GDM1 (cell line): Measurements from ENCODE around the gene C1orf198.

Experiments used
- DNase-seq: peaks from one replicate; lab custom pipeline; 2025; lab: John Stamatoyannopoulos, UW

C1orf198 gene

GRCh38 chr1:230808281-230808872, 59.9 kb downstream of the C1orf198 start:
- no peak for DNase-seq

DNA sequence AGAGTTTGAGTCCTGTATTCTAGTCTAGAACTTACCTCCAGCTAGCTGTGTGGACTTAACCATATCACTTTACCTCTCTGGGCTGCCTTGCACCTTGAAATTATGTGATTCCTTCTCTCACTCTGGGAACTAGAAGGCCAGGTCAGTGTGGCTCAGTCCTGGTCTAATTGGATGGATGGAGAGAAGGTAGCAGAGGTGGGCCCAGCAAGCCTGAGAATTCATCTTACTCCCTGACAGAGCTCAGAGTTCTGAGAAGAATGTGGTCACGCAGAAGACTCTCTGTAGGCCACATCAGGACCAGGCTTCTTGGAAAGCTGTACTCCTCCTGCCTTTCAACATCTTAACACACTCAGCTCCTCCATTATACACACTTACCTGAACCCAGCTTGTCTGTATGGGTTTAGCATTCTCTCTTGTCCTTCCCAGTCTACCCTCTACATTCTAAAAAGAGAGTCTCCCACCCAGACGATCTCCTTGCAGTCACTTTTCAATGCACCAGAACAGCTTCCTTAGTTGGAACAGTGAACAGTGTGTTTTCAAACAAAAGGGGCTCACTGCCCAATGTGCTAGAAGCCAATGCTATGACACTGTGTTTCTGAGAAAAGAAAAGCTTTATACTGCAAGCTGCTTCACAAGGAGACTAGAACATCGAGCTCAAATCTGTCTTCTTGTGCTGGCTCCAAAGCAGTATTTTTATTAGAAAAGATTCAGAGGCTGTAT, 60.6 kb downstream of the C1orf198 start:
- DNase-seq: no peak

DNA sequence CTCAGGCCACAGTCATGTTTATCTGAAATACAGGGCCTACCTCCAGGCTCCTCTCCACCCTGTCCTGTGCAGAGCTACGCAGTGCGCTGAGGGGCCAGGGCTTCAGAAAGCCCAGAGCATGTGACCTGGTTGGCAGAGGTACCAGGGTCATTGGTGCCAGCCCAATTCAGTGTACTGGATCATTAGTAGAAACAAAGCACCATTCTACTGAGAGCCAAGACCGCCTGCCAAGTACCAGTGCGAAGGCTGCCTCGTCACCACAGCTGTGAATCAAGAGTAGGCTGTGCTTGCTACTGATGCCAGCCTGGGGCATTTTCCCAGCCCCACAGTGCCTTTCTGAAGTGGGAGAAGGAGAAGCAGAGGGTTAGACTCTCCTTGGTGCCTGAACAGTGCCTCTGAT, 61.3 kb downstream of the C1orf198 start:
- no peak for DNase-seq

DNA sequence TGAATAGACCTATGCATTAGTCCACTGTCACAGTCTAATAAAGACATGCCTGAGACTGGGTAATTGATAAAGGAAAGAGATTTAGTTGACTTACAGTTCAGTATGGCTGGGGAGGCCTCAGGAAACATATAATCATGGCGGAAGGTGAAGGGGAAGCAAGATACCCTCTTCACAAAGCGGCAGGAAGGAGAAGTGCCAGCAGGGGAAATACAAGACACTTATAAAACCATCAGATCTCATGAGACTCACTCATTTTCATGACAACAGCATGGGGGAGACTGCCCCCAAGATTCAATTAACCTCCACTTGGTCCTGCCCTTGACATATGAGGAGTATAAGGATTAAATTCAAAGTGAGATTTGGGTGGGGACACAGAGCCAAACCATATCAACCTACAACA, 61.8 kb downstream of the C1orf198 start:
- DNase-seq: no peak

DNA sequence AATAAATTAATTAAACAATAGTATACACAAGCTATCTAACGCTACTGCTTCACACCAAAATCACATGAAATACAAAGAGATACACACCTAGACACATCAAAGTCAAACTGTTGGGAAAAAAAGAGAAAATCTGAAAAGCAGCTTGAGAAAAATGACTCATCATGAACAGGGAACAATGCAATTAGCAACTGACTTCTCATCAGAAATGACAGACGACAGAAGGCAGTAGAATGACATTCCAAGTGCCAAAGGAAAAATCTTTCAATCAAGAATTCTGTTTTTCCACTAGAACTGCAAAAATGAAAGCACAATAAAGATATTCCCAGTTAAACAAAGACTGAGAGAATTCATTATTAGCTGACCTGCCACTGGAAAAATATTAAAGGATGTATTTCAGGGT, 63.9 kb downstream of the C1orf198 start:
- no peak for DNase-seq

DNA sequence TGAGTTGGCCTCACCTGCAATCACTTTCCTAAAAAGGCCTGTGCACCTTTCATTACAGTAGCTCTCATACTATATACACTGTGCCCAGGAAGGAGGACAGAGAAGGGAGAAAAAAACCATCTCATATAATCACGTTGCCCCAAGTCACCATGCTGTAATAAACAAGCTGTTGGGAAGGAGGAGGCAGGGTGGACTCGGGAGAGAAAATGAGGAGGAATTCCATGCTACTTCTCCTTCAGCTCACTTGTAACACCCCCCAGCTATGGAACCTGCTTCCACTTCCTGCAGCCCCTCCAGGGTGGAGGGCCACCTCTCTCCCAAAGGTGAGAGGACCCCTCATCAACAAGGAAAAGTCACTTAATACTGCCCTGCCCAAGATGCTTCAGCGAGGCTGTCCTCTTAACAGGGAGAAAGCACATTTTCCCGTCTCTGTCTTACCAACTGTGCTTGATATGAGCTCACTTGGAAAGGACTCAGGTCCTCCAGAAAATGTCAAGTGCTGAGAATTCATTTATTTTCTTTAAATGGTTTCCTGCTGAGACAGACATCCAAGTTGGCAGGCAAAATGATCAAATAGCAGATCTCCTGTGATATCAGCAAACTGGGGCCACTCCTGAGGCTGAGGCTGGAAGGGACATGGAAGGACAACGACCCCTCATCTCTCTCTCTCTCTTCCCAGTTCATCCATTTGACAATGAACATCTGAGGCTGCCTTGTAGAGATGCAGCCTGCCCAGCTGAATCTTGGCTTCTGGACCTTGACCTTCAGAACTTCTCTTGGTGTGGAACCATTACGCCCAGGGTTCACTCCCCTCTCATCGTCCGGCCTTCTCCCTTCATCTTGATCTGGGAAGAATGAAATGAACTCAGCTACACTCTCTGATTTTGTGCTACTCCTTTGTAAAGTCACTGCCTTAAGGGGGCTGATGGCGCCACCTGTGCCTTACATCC, 67.2 kb downstream of the C1orf198 start:
- DNase-seq: no peak

- DNase-seq: no peak
These were observed 69.8 kb downstream of the C1orf198 start for GRCh38 chr1:230798491-230798890.

GRCh38 chr1:230797942-230798365, 70.4 kb downstream of the C1orf198 start:
- no peak for DNase-seq

DNA sequence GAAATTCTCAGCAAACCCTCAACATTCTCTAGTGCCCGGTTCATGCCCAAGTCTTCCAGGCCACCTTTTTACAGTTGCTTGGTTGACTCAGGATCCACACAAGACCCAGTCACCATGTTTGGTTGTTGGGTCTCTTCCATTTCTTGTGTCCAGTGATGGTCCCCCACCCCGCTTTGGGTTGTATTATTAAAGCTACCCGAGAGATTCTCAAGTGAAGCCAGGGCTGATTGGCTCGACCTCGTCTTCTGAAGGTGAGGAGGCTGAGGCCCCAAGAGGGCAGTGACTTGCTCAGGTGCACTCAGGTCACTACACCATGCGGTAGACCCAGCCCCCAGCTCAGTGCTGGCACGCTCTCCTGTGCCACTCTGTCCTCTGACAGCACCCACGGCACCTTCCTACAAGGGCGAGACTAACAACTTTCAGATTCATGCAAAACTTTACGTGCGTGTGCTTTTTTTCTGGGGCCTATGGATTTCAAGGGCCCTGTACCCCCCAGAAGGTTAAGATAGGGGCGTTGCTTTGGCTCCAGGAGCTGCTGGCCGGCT, 70.9 kb downstream of the C1orf198 start:
- no peak for DNase-seq

DNA sequence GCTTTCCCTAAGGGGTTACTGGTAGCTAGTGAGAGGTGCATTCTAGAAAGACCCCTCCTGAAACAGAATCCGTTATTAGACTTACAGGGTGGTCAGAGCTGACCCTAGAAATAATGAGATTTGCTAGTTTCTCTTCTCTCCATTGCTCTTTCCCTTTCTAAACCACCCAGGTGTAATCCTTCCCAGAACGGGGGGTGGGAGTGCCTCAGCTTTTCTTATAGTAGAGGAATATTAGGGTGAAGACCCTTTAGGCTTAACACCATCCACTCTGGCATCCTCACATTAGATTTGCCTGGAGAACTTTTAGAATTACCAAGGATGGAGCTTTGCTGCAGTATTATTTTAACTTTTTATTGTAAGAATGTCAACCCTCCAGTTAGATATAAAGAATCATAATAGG, 71.7 kb downstream of the C1orf198 start:
- no peak for DNase-seq

DNA sequence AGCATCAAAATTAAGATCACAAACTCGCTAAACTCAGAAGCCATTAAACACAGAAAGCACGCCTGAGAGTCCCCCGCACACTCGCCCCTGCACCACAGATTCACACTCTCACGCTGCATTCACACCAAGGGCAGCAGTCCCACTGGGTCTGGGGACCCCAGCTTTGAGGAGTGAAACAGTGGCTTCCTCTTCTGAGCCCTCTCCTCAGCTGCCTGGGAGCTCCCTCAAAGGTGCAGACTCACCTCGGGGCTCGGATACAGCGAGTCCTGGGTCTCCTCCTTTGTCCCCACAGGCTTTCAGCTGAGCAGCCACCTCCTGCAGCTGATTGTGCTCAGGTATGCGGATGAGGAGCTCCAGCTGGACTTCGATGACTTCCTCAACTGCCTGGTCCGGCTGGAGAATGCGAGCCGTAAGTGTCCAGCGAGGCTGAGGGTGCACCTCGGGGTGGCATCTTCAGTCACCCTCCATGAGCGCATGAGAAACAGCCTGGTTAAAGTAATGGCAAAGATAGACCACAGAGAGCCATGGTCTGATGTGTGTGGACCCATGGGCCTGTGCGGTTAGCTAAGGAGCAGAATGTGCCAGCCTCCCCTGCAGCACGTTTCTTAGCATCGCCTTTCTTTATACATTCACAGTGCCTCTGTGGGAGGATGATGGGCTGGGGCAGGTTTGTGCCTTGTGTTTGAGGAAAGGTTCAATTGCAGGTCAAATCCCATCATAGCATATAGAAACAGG, 73.3 kb downstream of the C1orf198 start:
- no peak for DNase-seq

DNA sequence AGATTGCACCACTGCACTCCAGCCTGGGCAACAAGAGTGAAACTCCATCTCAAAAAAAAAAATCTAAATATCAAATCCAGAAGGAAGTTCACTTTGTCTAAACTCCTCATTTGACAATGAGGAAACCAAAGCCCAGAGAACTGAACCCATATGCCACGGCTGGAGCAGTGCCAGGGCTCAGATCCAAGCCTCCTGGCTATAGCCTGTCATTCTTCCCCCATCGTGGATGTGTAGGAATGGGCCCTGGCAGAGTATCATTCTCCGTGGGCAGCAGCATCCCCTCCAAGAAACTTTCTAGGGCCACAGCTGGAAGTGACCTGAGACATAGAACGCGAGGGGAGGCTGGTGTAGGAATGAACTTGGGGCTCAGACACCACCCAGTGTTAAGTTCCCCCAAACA, 73.9 kb downstream of the C1orf198 start:
- no peak for DNase-seq

DNA sequence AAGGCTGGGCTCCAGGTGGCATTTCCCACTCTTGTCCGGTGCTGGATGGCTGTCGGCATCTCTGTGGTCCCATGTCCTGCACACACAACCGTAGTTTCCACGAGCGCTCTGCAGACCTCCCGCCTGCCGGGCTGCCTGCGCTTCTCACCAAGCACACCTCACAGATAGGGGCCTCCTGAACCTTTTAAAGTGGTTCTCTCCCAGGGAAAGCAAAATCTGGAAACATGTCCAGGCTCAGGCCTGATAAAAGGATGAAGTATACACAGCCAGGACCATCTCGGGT, 74.9 kb downstream of the C1orf198 start:
- DNase-seq: no peak

DNA sequence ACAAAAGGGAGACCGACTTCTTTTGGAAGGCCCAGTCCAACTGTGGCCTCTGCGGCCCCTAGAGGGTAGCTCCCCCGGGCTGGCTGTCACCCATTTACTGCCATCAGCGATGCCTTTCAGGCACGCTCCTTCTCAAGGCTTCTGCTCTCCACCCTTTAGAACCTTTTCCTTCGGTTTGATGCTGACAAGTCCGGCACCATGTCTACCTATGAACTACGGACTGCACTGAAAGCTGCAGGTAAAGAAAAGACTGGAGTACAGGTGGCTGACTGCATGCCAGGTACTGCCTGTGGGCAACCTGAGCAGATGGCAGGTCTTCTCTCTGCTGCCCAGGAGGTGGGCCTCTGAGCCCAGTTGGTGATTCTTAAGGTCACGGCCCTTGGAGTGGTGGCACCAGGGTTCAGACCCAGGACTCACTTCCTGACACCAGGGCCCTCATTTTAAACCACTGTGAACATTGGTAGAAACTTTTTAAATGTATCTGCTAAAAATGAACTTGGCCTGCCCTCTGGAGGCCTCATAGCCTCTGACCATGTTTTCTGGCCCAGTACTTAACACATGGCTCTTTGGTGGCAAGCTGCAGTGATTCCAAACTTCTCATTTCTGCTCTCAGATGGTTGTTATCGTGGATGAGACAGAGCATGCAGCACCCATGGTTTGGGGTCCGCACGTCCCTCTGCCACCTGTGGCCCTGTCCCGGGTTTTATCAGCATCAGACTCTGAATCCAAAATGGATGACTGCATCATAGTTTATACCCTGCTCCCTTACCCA, 75.4 kb downstream of the C1orf198 start:
- no peak for DNase-seq

GRCh38 chr1:230791986-230792564, 76.2 kb downstream of the C1orf198 start:
- no peak for DNase-seq

DNA sequence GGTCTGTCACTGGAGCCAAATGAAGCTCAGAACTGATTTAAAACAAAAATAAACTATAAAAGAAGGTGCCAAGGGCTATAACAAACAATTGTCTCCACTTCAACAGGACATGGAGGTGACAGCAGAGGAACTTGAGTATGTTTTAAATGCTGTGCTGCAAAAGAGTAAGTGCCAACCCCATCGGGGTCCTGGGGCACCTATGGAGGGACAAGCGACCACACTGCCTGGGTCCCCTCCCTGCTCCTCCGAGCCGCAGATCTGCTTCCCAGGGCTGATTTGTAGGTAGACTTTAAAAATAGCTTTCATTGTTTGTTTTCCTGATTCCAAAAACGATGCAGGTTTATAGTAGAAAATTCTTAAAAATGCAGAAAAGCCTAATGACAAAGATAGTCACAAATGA, 78.3 kb downstream of the C1orf198 start:
- no peak for DNase-seq

DNA sequence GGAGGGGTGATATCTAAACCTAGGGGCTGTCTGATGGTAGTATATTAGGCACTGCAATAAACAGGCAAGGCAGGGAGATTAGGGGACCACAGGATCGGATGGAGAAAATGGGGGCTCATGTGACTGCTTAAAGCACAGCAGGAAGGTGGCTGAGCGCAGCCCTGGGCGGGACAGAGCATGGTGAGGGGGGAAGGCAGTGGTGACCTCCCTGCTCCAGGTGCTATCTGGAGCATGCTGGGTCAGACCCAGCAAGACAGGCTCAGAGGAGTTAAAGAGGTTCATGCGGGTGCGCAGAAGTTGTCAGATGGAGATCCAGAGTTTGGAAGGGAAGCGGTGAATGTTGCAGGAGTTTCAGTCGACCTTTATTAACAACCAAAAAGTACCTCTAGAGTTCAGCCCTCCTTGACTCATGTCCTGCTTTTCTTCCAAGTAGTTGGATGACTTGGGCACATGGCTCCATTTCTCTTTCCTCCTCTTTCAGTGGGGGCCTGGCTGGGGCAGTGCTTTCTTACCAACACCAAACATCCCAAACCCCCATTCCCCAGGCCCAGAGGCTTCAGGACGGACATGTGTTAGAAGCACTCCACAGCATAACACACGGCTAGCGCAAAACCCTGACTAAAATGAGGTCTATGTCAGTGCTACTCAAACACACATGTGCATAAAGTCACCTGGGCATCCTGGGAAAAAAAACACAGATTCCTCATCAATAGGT, 79.6 kb downstream of the C1orf198 start:
- DNase-seq: no peak

DNA sequence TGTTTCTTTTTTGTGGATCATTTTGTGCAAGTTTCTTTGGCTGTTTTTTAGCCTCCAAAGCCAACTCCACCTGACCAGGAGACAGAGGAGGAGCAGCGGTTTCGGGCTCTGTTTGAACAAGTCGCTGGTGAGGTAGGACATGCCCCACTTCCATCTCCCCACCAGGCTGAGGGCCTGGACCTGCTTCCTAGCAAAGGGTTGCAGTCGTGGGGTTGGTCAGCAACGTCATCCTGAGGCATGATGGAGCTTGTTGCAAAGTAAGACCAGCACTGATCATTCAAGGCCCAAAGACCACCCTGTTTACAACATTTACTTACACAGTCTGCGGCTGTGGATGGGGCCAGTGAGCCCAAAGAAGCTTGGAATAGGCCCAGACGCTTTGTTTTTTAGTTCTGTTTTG, 80.8 kb downstream of the C1orf198 start:
- no peak for DNase-seq
